ENCODE measurements around the gene LYRM9.
"Not testable (repeated sequence)": the region's sequence is repeated elsewhere in the genome, so short reads cannot be mapped to it uniquely, and the experiment has no call there.

The LYRM9 gene

GRCh38 chr17:27918498-27918897 lies 25.3 kb upstream of the LYRM9 start:
- H3K36me3 Mint-ChIP-seq (ENCODE audit: low read depth): no peaks in the 10 kb centered on the region
- H3K4me3 Mint-ChIP-seq: no peak overlapping the region
- H3K4me1 Mint-ChIP-seq (ENCODE audit: low read depth): no peaks in the 10 kb centered on the region
- H3K9me3 Mint-ChIP-seq: no peaks in the 10 kb centered on the region
- H3K27me3 Mint-ChIP-seq: no peaks in the 10 kb centered on the region
- no peak overlapping the region for H3K27ac Mint-ChIP-seq
- intact Hi-C loops (cut with micrococcal nuclease): no loop called here

- H3K4me3 Mint-ChIP-seq: no peak overlapping the region
- H3K27me3 Mint-ChIP-seq: peaks cover 1% of the 10 kb centered on the region
- H3K9me3 Mint-ChIP-seq: no peaks in the 10 kb centered on the region
- intact Hi-C loops (cut with micrococcal nuclease): no loop called here
- H3K27ac Mint-ChIP-seq: no peak overlapping the region
- no peaks in the 10 kb centered on the region for H3K4me1 Mint-ChIP-seq (ENCODE audit: low read depth)
- H3K36me3 Mint-ChIP-seq (ENCODE audit: low read depth): no peaks in the 10 kb centered on the region
These were observed 23.8 kb upstream of the LYRM9 start for GRCh38 chr17:27917000-27917399.

- Mint-ChIP-seq H3K4me3 (no peak overlapping the region), H3K9me3 (no peaks in the 10 kb centered on the region), H3K27me3 (peaks cover 1% of the 10 kb centered on the region), H3K4me1 (ENCODE audit: low read depth) (no peaks in the 10 kb centered on the region), H3K27ac (no peak overlapping the region), H3K36me3 (ENCODE audit: low read depth) (no peaks in the 10 kb centered on the region)
- intact Hi-C loops (cut with micrococcal nuclease): no loop called here
These were observed 22.5 kb upstream of the LYRM9 start for GRCh38 chr17:27915709-27916108.

GRCh38 chr17:27914382-27914781 lies 21.2 kb upstream of the LYRM9 start:
- Mint-ChIP-seq H3K36me3 (ENCODE audit: low read depth) (no peaks in the 10 kb centered on the region), H3K27me3 (peaks cover 1% of the 10 kb centered on the region), H3K4me1 (ENCODE audit: low read depth) (no peaks in the 10 kb centered on the region), H3K9me3 (no peaks in the 10 kb centered on the region), H3K4me3 (no peak overlapping the region), H3K27ac (no peak overlapping the region)
- intact Hi-C loops (cut with micrococcal nuclease): no loop called here

- Mint-ChIP-seq H3K27me3 (peaks cover 1% of the 10 kb centered on the region), H3K4me3 (no peak overlapping the region), H3K27ac (no peak overlapping the region), H3K4me1 (ENCODE audit: low read depth) (no peaks in the 10 kb centered on the region), H3K36me3 (ENCODE audit: low read depth) (no peaks in the 10 kb centered on the region), H3K9me3 (no peaks in the 10 kb centered on the region)
- intact Hi-C loops (cut with micrococcal nuclease): no loop called here
These were observed 19.8 kb upstream of the LYRM9 start for GRCh38 chr17:27912964-27913363.

- H3K9me3 Mint-ChIP-seq; H3K27ac Mint-ChIP-seq; H3K27me3 Mint-ChIP-seq; H3K4me1 Mint-ChIP-seq (ENCODE audit: low read depth); H3K36me3 Mint-ChIP-seq (ENCODE audit: low read depth); intact Hi-C loops (cut with micrococcal nuclease); H3K4me3 Mint-ChIP-seq: not testable (repeated sequence)
These were observed 19.1 kb upstream of the LYRM9 start for GRCh38 chr17:27912299-27912698.

GRCh38 chr17:27907976-27908558 lies 14.9 kb upstream of the LYRM9 start:
- intact Hi-C loops (cut with micrococcal nuclease): no loop called here

GRCh38 chr17:27906623-27907022 lies 13.5 kb upstream of the LYRM9 start:
- intact Hi-C loops (cut with micrococcal nuclease): no loop called here
- no peak overlapping the region for H3K27ac Mint-ChIP-seq
- no peaks in the 10 kb centered on the region for H3K9me3 Mint-ChIP-seq
- no peak overlapping the region for H3K4me3 Mint-ChIP-seq
- H3K27me3 Mint-ChIP-seq: peaks cover 3% of the 10 kb centered on the region
- no peaks in the 10 kb centered on the region for H3K36me3 Mint-ChIP-seq (ENCODE audit: low read depth)
- H3K4me1 Mint-ChIP-seq (ENCODE audit: low read depth): no peaks in the 10 kb centered on the region

More at GRCh38 chr17:27907976-27908558, 14.9 kb upstream of the LYRM9 start:
- H3K27me3 Mint-ChIP-seq: peaks cover 4% of the 10 kb centered on the region
- H3K36me3 Mint-ChIP-seq (ENCODE audit: low read depth): no peaks in the 10 kb centered on the region
- H3K4me3 Mint-ChIP-seq: no peak overlapping the region
- no peaks in the 10 kb centered on the region for H3K9me3 Mint-ChIP-seq
- H3K4me1 Mint-ChIP-seq (ENCODE audit: low read depth): no peaks in the 10 kb centered on the region
- H3K27ac Mint-ChIP-seq: no peak overlapping the region

- Mint-ChIP-seq H3K36me3 (ENCODE audit: low read depth) (no peaks in the 10 kb centered on the region), H3K4me3 (no peak overlapping the region), H3K27me3 (peaks cover 3% of the 10 kb centered on the region), H3K9me3 (no peaks in the 10 kb centered on the region), H3K4me1 (ENCODE audit: low read depth) (no peaks in the 10 kb centered on the region), H3K27ac (no peak overlapping the region)
- intact Hi-C loops (cut with micrococcal nuclease): no loop called here
These were observed 13.0 kb upstream of the LYRM9 start for GRCh38 chr17:27906226-27906580.

- H3K4me1 Mint-ChIP-seq (ENCODE audit: low read depth): no peaks in the 10 kb centered on the region
- H3K9me3 Mint-ChIP-seq: no peaks in the 10 kb centered on the region
- no peaks in the 10 kb centered on the region for H3K36me3 Mint-ChIP-seq (ENCODE audit: low read depth)
- no peak overlapping the region for H3K27ac Mint-ChIP-seq
- no peak overlapping the region for H3K4me3 Mint-ChIP-seq
- intact Hi-C loops (cut with micrococcal nuclease): no loop called here
- peaks cover 3% of the 10 kb centered on the region for H3K27me3 Mint-ChIP-seq
These were observed 12.5 kb upstream of the LYRM9 start for GRCh38 chr17:27905447-27906225.

GRCh38 chr17:27904534-27905446 lies 11.6 kb upstream of the LYRM9 start:
- Mint-ChIP-seq H3K4me1 (ENCODE audit: low read depth) (no peaks in the 10 kb centered on the region), H3K9me3 (no peaks in the 10 kb centered on the region), H3K36me3 (ENCODE audit: low read depth) (no peaks in the 10 kb centered on the region)

GRCh38 chr17:27904114-27904513 lies 10.9 kb upstream of the LYRM9 start:
- peaks cover 3% of the 10 kb centered on the region for H3K27me3 Mint-ChIP-seq
- no peaks in the 10 kb centered on the region for H3K9me3 Mint-ChIP-seq
- no peak overlapping the region for H3K27ac Mint-ChIP-seq
- no peaks in the 10 kb centered on the region for H3K4me1 Mint-ChIP-seq (ENCODE audit: low read depth)
- intact Hi-C loops (cut with micrococcal nuclease): no loop called here
- H3K4me3 Mint-ChIP-seq: no peak overlapping the region
- H3K36me3 Mint-ChIP-seq (ENCODE audit: low read depth): no peaks in the 10 kb centered on the region

More at GRCh38 chr17:27904534-27905446, 11.6 kb upstream of the LYRM9 start:
- intact Hi-C loops (cut with micrococcal nuclease): no loop called here
- H3K4me3 Mint-ChIP-seq: no peak overlapping the region
- H3K27me3 Mint-ChIP-seq: peaks cover 3% of the 10 kb centered on the region
- no peak overlapping the region for H3K27ac Mint-ChIP-seq

- H3K27me3 Mint-ChIP-seq: no peaks in the 10 kb centered on the region
- no peaks in the 10 kb centered on the region for H3K36me3 Mint-ChIP-seq (ENCODE audit: low read depth)
- peaks cover 2% of the 10 kb centered on the region for H3K4me1 Mint-ChIP-seq (ENCODE audit: low read depth)
- no peak overlapping the region for H3K4me3 Mint-ChIP-seq
- H3K9me3 Mint-ChIP-seq: no peaks in the 10 kb centered on the region
- intact Hi-C loops (cut with micrococcal nuclease): loop anchor here (10.0 kb wide), 1 partner anchor 215 kb away; no protein-coding TSS in a partner anchor
- no peak overlapping the region for H3K27ac Mint-ChIP-seq
These were observed 6.4 kb upstream of the LYRM9 start for GRCh38 chr17:27899525-27899924.

GRCh38 chr17:27898096-27898495 lies 4.9 kb upstream of the LYRM9 start:
- peaks cover 15% of the 10 kb centered on the region for H3K4me1 Mint-ChIP-seq (ENCODE audit: low read depth)
- H3K9me3 Mint-ChIP-seq: no peaks in the 10 kb centered on the region
- no peak overlapping the region for H3K27ac Mint-ChIP-seq
- intact Hi-C loops (cut with micrococcal nuclease): loop anchor here (10.0 kb wide), 1 partner anchor 217 kb away; no protein-coding TSS in a partner anchor
- H3K4me3 Mint-ChIP-seq: no peak overlapping the region
- no peaks in the 10 kb centered on the region for H3K36me3 Mint-ChIP-seq (ENCODE audit: low read depth)
- no peaks in the 10 kb centered on the region for H3K27me3 Mint-ChIP-seq

Measured in dendritic cell treated with granulocyte-macrophage colony-stimulating factor and Interleukin-4, amounts not matched to agents 40 ng/mL and 50 ng/mL, for 4 days (primary cell).